ENCODE results near the gene OTOP3. TPM values are rescaled to one million over a fixed set of nuclear protein-coding genes. Genes with fewer than 3 reads are reported as not detected.

The OTOP3 gene
- total and polyA plus RNA-seq, 2 donors (not counting 3 experiments of a cell fraction or from before 2014, with no cell fraction given) = not detected

GRCh38 chr17:74916851-74917199, 18.9 kb upstream of the OTOP3 start:
- Histone ChIP-seq H3K27ac (ENCODE audit: insufficient read depth, low read depth, low read length) (no peak overlapping the region), H3K27me3 (ENCODE audit: control insufficient read depth in 2 of 2, insufficient read depth in 2 of 2, low read length in 2 of 2) (peaks cover 1 to 4% of the 10 kb centered on the region in 2 experiments), H3K4me1 (ENCODE audit: control insufficient read depth, extremely low read depth, insufficient read depth, low read length) (no peaks in the 10 kb centered on the region), H3K4me2 (ENCODE audit: insufficient read depth, low read length) (no peak overlapping the region), H3K79me2 (ENCODE audit: control insufficient read depth, insufficient read depth, low read length) (no peaks in the 10 kb centered on the region), H3K9me1 (replicated peaks; ENCODE audit: control insufficient read depth, extremely low read depth, insufficient read depth, low read length) (no peaks in the 10 kb centered on the region), H3K9ac (replicated peaks; ENCODE audit: extremely low read depth, insufficient read depth, low read length) (no peak overlapping the region), H2AFZ (ENCODE audit: low read depth, low read length) (no peak overlapping the region), H3K36me3 (ENCODE audit: control insufficient read depth in 2 of 2, extremely low read depth in 1 of 2, insufficient read depth in 2 of 2, low read length in 2 of 2) (no peaks in the 10 kb centered on the region), H3K9me3 (replicated peaks; ENCODE audit: control insufficient read depth, insufficient read depth, low read length) (no peaks in the 10 kb centered on the region), H4K20me1 (replicated peaks; ENCODE audit: control insufficient read depth, extremely low read depth, insufficient read depth, low read length) (no peaks in the 10 kb centered on the region), H3K4me3 (replicated peaks in 1 of 3; ENCODE audit: insufficient read depth in 1 of 3, low read depth in 1 of 3, low read length in 3 of 3) (no peak overlapping the region)
- dilution Hi-C loops (cut with MboI; ENCODE audit: extremely low pct_ligation_motif_present, low sequenced_read_pairs) (no loop called here), intact Hi-C loops (cut with micrococcal nuclease) (no loop called here)
- ChIA-PET CTCF (no interaction called here), POLR2A (no interaction called here)
- no peak for TF ChIP-seq MYC (IDR thresholded peaks at IDR 0.05; ENCODE audit: low read depth, low read length)
- no peak for TF ChIP-seq MAX (IDR thresholded peaks at IDR 0.05; ENCODE audit: insufficient read depth, insufficient read length)
- TF ChIP-seq POLR2AphosphoS5 (IDR thresholded peaks at IDR 0.05; ENCODE audit: insufficient read depth, low read depth, low read length) = no peak
- no peak for TF ChIP-seq JUN (IDR thresholded peaks at IDR 0.05; ENCODE audit: borderline replicate concordance, insufficient read depth, insufficient read length, low read depth)
- no peak for TF ChIP-seq CTCF (IDR thresholded peaks at IDR 0.05; ENCODE audit: extremely low read depth in 1 of 2, insufficient read depth in 1 of 2, low read depth in 1 of 2, low read length in 2 of 2)
- TF ChIP-seq FOS (IDR thresholded peaks at IDR 0.05; ENCODE audit: borderline replicate concordance, insufficient read depth, low read length) = no peak
- TF ChIP-seq POLR2A (IDR thresholded peaks at IDR 0.05; ENCODE audit: low read depth, low read length) = no peak
- TF ChIP-seq EZH2 (IDR thresholded peaks at IDR 0.05; ENCODE audit: borderline replicate concordance, low read depth, low read length, severe bottlenecking) = no peak
- TF ChIP-seq GATA2 (IDR thresholded peaks at IDR 0.05; ENCODE audit: insufficient read depth, insufficient read length, low read depth, low read length) = no peak
- BruUV-seq (replicated peaks) = no TSS peak
- DNase-seq (ENCODE audit: low read depth, low spot score) (no peak), FAIRE-seq (no peak)

Measured in endothelial cell of umbilical vein (primary cell).